A549 (cell line): Measurements from ENCODE around the gene STN1. TPM values are rescaled to one million over a fixed set of nuclear protein-coding genes. Genes with fewer than 3 reads are reported as not detected.

Experiments
- ATAC-seq, 2 experiments: fragments of 200-7000 bp in 1 of 2; fragments of >200 bp in 1 of 2; cut with Nextera tagmentation in 1 of 2; cut with Tn5 transposase in 1 of 2; 3 replicates each; pipeline versions ENCODE4 v1.8.0 to v1.9.1; 2018 to 2020; ENCODE audit warnings: mild to moderate bottlenecking in 1 of 2, moderate library complexity in 1 of 2
- CTCF ChIA-PET: fragments of 300-600 bp; sonication (Branson Sonifier 250); formaldehyde crosslinking; extraction: SDS; loops from one replicate; lab custom pipeline; 2021; ENCODE audit warnings: antibody characterized with exemption, inconsistent platforms; lab: Yijun Ruan, JAX
- POLR2A ChIA-PET: fragments of 350-600 bp; formaldehyde crosslinking; extraction: SDS; loops from one replicate; lab custom pipeline; 2021; ENCODE audit warnings: antibody characterized with exemption, inconsistent platforms; lab: Yijun Ruan, JAX
- DNase-seq, 2 experiments: peaks; one replicate each; pipeline versions ENCODE4 v3.0.0 to v3.0.0-alpha.2; 2011 to 2016; ENCODE audit warnings: low read depth in 1 of 2, low spot score in 1 of 2
- FAIRE-seq: peaks from 2 replicates; lab custom pipeline; 2011; peaks lifted over from hg19 to GRCh38; lab: Jason Lieb, UNC
- H3K27ac ChIP-seq, 2 experiments: fragments of >200 bp; sonication (Bioruptor Twin); formaldehyde crosslinking; 3 replicates each; pipeline ENCODE4 v1.5.1; 2016 to 2017
- H3K4me1 ChIP-seq: fragments of >200 bp; sonication (Bioruptor Twin); formaldehyde crosslinking; 3 replicates; pipeline ENCODE4 v1.6.1; 2016
- H3K4me2 ChIP-seq: fragments of >200 bp; sonication (Bioruptor Twin); formaldehyde crosslinking; 3 replicates; pipeline ENCODE4 v1.6.1; 2016
- H3K4me3 ChIP-seq: fragments of >200 bp; sonication (Bioruptor Twin); formaldehyde crosslinking; 3 replicates; pipeline ENCODE4 v1.5.1; 2016
- H3K9me3 ChIP-seq: fragments of >200 bp; sonication (Bioruptor Twin); formaldehyde crosslinking; 3 replicates; pipeline ENCODE4 v1.6.1; 2016
- CBX8 ChIP-seq: fragments of 200-600 bp; sonication (generic); IDR thresholded peaks from 2 replicates; pipeline ENCODE4 v1.6.1; 2016
- CHD4 ChIP-seq: fragments of 200-600 bp; sonication (generic); IDR thresholded peaks from 2 replicates; pipeline ENCODE4 v1.6.1; 2016; ENCODE audit warnings: antibody characterized with exemption, mild to moderate bottlenecking, borderline replicate concordance
- EHMT2 ChIP-seq: fragments of 200-600 bp; sonication (generic); IDR thresholded peaks from 2 replicates; pipeline ENCODE4 v1.6.1; 2016; ENCODE audit warnings: antibody characterized with exemption, low read depth, mild to moderate bottlenecking, moderate library complexity
- EP300 ChIP-seq, 2 experiments: fragments of >200 bp; sonication (Bioruptor Twin); formaldehyde crosslinking; IDR thresholded peaks; 2 replicates in 1 of 2; 3 replicates in 1 of 2; pipeline ENCODE4 v1.6.1; 2016 to 2017
- ESRRA ChIP-seq: fragments of 150-350 bp; IDR thresholded peaks from 2 replicates; pipeline ENCODE4 v1.6.1; 2014; ENCODE audit warnings: mild to moderate bottlenecking, low read length, borderline replicate concordance
- GATA3 ChIP-seq: IDR thresholded peaks from 2 replicates; pipeline ENCODE4 v1.6.1; 2012; ENCODE audit warnings: borderline replicate concordance
- HES2 ChIP-seq: fragments of >200 bp; sonication (Bioruptor Twin); formaldehyde crosslinking; IDR thresholded peaks from 2 replicates; pipeline ENCODE4 v1.6.1; 2016
- HEYL ChIP-seq: fragments of 250-450 bp; sonication (Bioruptor Pico); IDR thresholded peaks from 2 replicates; pipeline ENCODE4 v1.8.0; 2021; ENCODE audit warnings: mild to moderate bottlenecking, moderate library complexity
- HOXA7 ChIP-seq: fragments of 250-450 bp; sonication (Bioruptor Pico); IDR thresholded peaks from 2 replicates; pipeline ENCODE4 v1.5.0; 2020; ENCODE audit warnings: mild to moderate bottlenecking, moderate library complexity
- HOXB13 ChIP-seq: fragments of 250-450 bp; sonication (Bioruptor Pico); IDR thresholded peaks from 2 replicates; pipeline ENCODE4 v1.5.0; 2020; ENCODE audit warnings: low read depth, mild to moderate bottlenecking, moderate library complexity
- JUNB ChIP-seq: fragments of >200 bp; sonication (Bioruptor Twin); formaldehyde crosslinking; IDR thresholded peaks from 2 replicates; pipeline ENCODE4 v1.6.1; 2016
- KDM5A ChIP-seq: fragments of 200-600 bp; sonication (generic); IDR thresholded peaks from 2 replicates; pipeline ENCODE4 v1.6.1; 2016; ENCODE audit warnings: antibody characterized with exemption, mild to moderate bottlenecking
- MYC ChIP-seq: IDR thresholded peaks from 2 replicates; pipeline ENCODE4 v1.6.1; 2012; ENCODE audit warnings: mild to moderate bottlenecking, inconsistent platforms, low read length, improper control_type of control experiment, borderline replicate concordance
- NPAS2 ChIP-seq: fragments of 250-450 bp; sonication (Bioruptor Pico); IDR thresholded peaks from 2 replicates; pipeline ENCODE4 v1.8.0; 2022; ENCODE audit warnings: mild to moderate bottlenecking, moderate library complexity, borderline replicate concordance
- NR3C1 ChIP-seq: fragments of >200 bp; sonication (Bioruptor Twin); formaldehyde crosslinking; IDR thresholded peaks from 3 replicates; pipeline ENCODE4 v1.6.1; 2017
- PHF8 ChIP-seq: fragments of 200-600 bp; sonication (generic); IDR thresholded peaks from 2 replicates; pipeline ENCODE4 v1.6.1; 2016; ENCODE audit warnings: low read depth, mild to moderate bottlenecking, antibody characterized with exemption, moderate library complexity, borderline replicate concordance
- POLR2A ChIP-seq: IDR thresholded peaks from 2 replicates; pipeline ENCODE4 v1.6.1; 2012; ENCODE audit warnings: mild to moderate bottlenecking, low read length
- RAD21 ChIP-seq, 2 experiments: fragments of >200 bp in 1 of 2; sonication (Bioruptor Twin) in 1 of 2; formaldehyde crosslinking in 1 of 2; IDR thresholded peaks in 1 of 2; conservative IDR thresholded peaks in 1 of 2; 2 replicates in 1 of 2; 3 replicates in 1 of 2; pipeline ENCODE4 v1.6.1; 2012 to 2018; ENCODE audit warnings: inconsistent platforms in 1 of 2
- REST ChIP-seq: fragments of 200-600 bp; sonication (generic); IDR thresholded peaks from 2 replicates; pipeline ENCODE4 v1.6.1; 2016; ENCODE audit warnings: antibody characterized with exemption, mild to moderate bottlenecking, moderate library complexity
- RNF2 ChIP-seq: fragments of 200-600 bp; sonication (generic); IDR thresholded peaks from 2 replicates; pipeline ENCODE4 v1.6.1; 2016; ENCODE audit warnings: low read depth, mild to moderate bottlenecking, antibody characterized with exemption, moderate library complexity, borderline replicate concordance
- SMC3 ChIP-seq: fragments of >200 bp; sonication (Bioruptor Twin); formaldehyde crosslinking; IDR thresholded peaks from 3 replicates; pipeline ENCODE4 v1.6.1; 2018; ENCODE audit warnings: inconsistent platforms
- SREBF2 ChIP-seq: fragments of 450-650 bp; IDR thresholded peaks from 2 replicates; pipeline ENCODE4 v1.6.1; 2014; ENCODE audit warnings: mild to moderate bottlenecking, moderate library complexity
- ZC3H11A ChIP-seq: fragments of 450-650 bp; IDR thresholded peaks from 2 replicates; pipeline ENCODE4 v1.6.1; 2014; ENCODE audit warnings: antibody characterized with exemption, mild to moderate bottlenecking
- ZSCAN20 ChIP-seq: fragments of 250-450 bp; sonication (Bioruptor Pico); IDR thresholded peaks from 2 replicates; pipeline ENCODE4 v1.8.0; 2022; ENCODE audit warnings: mild to moderate bottlenecking, moderate library complexity
- WGBS: methylation state at CpG from one replicate; pipeline ENCODE4 v1.1.6; 2017; ENCODE audit errors: missing lambda C conversion rate; 5-methylcytosine and 5-hydroxymethylcytosine counted together
- polyA plus RNA-seq, 4 experiments: library from polyadenylated mRNA; depleted of rRNA in 3 of 4; stranded (reverse); fragments of >200 nt; fragmentation: RNase III in 1 of 4; extraction: RNeasy Plus Mini Kit Qiagen cat#74134 plus additional on column Dnase treatment in 1 of 4; gene quantifications; 2 replicates in 3 of 4; 3 replicates in 1 of 4; pipeline ENCODE4 v1.2.3, GENCODE V29; 2011 to 2017
- TF ChIP-seq, protein P1 (sequence below): fragments of >200 bp; sonication (Bioruptor Twin); formaldehyde crosslinking; IDR thresholded peaks from 3 replicates; pipeline ENCODE4 v1.5.1; 2016

STN1 gene
- polyA plus RNA-seq, 2 of the 4 experiments (the other 2 are of a cell fraction) = 17.1 to 34.5 TPM

DNA sequence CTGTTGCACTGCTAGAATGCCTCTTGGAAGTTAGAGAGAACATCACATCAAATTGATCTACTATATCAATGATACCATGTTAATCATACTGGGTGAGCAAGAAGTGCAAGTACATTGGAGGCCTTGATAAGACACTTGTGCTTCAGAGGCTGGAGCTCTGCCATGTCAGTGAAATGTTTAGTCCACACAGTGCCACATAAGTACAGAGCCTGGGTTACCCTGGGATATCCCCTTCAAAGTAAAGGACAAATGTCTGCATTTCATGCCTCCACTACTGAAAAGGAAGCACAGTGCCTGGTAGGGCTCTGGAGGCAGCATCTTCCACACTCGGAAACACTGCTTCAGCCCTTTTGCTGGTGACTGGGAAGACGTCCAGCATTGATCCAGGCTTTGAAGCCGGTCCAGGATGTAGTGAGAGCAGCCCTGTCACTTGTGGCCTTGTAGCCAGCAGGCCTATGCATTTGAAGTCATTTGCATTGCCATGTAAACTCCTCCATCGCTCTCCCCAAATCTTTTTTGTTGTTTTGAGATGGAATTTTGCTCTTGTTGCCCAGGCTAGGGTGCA lies 15.7 kb upstream of the STN1 start:
- WGBS = 88% methylated on average over 4 of the region's 4 CpGs
- CTCF ChIA-PET = interaction anchor here (1.7 kb wide), 1 partner anchor 11 kb away, joined by 5 read pairs; no protein-coding TSS in a partner anchor
- DNase-seq (no peak), FAIRE-seq (no peak), ATAC-seq (no peak)
- TF ChIP-seq NPAS2 (no peak), RNF2 (no peak), PHF8 (no peak), JUNB (no peak), EHMT2 (no peak), KDM5A (no peak), SREBF2 (no peak), REST (no peak), ZSCAN20 (CRISPR knock-in tag) (no peak), HES2 (no peak)
- TF ChIP-seq, protein P1, sequence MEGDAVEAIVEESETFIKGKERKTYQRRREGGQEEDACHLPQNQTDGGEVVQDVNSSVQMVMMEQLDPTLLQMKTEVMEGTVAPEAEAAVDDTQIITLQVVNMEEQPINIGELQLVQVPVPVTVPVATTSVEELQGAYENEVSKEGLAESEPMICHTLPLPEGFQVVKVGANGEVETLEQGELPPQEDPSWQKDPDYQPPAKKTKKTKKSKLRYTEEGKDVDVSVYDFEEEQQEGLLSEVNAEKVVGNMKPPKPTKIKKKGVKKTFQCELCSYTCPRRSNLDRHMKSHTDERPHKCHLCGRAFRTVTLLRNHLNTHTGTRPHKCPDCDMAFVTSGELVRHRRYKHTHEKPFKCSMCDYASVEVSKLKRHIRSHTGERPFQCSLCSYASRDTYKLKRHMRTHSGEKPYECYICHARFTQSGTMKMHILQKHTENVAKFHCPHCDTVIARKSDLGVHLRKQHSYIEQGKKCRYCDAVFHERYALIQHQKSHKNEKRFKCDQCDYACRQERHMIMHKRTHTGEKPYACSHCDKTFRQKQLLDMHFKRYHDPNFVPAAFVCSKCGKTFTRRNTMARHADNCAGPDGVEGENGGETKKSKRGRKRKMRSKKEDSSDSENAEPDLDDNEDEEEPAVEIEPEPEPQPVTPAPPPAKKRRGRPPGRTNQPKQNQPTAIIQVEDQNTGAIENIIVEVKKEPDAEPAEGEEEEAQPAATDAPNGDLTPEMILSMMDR = no peak
- POLR2A ChIA-PET = no interaction called here
- H3K9me3 ChIP-seq = no peaks in the 10 kb centered on the region
- no peaks in the 10 kb centered on the region for H3K4me1 ChIP-seq
- H3K4me2 ChIP-seq = no peak overlapping the region
- no peak overlapping the region for H3K4me3 ChIP-seq
- H3K27ac ChIP-seq = no peak overlapping the region

GRCh38 chr10:103932971-103933370 lies 15.0 kb upstream of the STN1 start:
- FAIRE-seq (no peak), DNase-seq (no peak), ATAC-seq (no peak)
- CTCF ChIA-PET = interaction anchor here (0.9 to 1.7 kb wide), 2 partner anchors 12 to 48 kb away, joined by 3 to 5 read pairs; no protein-coding TSS in a partner anchor
- POLR2A ChIA-PET = no interaction called here
- Histone ChIP-seq H3K4me3 (no peak overlapping the region), H3K4me2 (no peak overlapping the region), H3K4me1 (no peaks in the 10 kb centered on the region), H3K27ac (no peak overlapping the region), H3K9me3 (no peaks in the 10 kb centered on the region)
- 90% methylated on average over 3 of the region's 3 CpGs for WGBS
- TF ChIP-seq SMC3 = no peak
- no peak for TF ChIP-seq ESRRA
- no peak for TF ChIP-seq JUNB
- TF ChIP-seq MYC = no peak
- no peak for TF ChIP-seq EHMT2
- no peak for TF ChIP-seq NR3C1
- TF ChIP-seq HEYL (CRISPR knock-in tag) = no peak
- TF ChIP-seq EP300 (IDR thresholded peaks at IDR 0.05) = no peak
- no peak for TF ChIP-seq GATA3
- no peak for TF ChIP-seq CBX8
- no peak for TF ChIP-seq CHD4
- no peak for TF ChIP-seq POLR2A
- no peak for TF ChIP-seq RAD21 (conservative IDR thresholded peaks at IDR 0.05 in 1 of 2, IDR thresholded peaks at IDR 0.05 in 1 of 2)
- TF ChIP-seq HOXA7 (CRISPR knock-in tag) = no peak
- no peak for TF ChIP-seq HES2
- no peak for TF ChIP-seq ZC3H11A
- TF ChIP-seq NPAS2 = no peak
- TF ChIP-seq HOXB13 (CRISPR knock-in tag) = no peak
